Limb (tissue), 2 donors: ENCODE measurements around the gene FBXO36.

Experiments
- DNase-seq, 2 donors: peaks; one replicate each; pipeline ENCODE4 v3.0.0-alpha.2; 2016; ENCODE audit errors: extremely low spot score in 2 of 2

Gene FBXO36

GRCh38 chr2:229969921-229970320, 47.6 kb downstream of the FBXO36 start:
- DNase-seq = no peak

DNA sequence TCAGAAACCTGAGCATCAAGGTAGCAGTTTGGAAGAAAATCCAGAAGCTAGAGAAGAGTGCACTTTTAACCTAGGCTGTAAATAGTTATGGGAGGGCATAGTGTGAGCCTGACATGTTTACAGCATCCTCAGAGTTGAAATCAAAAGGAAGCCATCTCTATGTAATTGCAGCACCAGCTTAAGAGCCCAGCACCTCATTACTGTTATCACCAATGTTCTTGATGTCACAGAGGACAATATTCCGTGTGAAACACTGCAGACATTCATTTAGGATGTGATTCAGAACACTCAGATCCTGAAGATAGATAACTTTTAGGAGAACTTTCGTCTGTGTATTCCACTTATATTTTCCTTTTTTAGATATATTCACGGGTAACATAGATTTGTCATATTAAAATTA, 48.1 kb downstream of the FBXO36 start:
- DNase-seq = no peak

DNA sequence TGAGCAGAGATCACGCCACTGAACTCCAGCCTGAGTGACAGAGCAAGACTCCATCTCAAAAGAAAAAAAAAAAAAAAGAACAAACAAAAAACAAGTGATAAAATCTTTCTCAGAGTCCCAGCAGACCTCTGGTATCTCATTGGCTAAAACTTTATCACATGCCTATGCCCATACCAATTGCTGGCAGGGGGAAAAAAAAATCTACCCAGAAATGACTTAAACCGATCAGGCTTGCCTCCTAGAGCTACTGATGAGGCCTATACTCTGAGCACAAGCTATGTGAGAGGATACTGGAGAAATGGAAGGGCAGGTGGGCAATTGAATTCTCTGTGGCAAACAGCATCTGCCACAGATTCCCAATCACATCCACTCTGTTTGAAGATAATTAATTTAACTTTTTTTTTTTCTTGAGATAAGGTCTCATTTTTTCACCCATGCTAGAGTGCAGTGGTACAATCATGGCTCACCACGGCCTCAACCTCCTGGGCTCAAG, 49.0 kb downstream of the FBXO36 start:
- DNase-seq = no peak

GRCh38 chr2:229974266-229974665, 52.0 kb downstream of the FBXO36 start:
- peak in 1 of 2 donors; percentile 4 for DNase-seq

DNA sequence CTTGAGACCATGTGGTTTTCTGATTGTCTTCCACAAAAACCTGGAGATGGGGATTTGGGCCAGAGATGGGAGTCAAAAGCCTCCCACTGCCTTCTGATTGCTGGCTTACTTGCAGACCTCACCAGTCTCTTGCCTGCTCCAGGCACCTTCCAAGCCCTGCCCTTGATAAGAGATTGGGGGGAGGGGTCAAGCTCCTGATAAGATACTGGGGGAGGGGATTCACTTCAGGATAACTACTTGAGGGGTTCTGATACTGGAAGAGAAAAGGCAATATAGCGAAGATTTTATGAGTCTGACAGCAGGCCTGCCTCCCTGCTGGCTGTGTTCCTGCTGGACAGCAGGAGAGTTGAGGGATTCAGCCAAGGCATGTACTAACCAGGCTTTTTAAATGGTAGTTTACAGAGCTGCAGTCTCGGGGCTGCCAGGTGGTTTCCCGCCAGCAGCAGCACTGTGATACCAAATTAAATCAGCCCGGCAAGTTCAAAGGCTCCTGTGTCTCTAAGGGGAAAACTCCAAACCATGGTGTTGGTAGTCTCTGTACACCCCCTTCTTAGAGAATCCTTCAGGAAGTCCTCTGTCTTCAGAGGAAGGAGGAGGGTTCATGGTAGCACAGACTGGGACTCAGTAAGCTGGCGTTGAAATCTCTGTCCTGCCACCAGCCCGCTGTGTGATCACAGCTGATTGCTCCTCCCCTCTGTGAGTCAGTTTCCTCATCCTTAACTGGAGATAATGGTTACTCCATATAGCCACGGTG, 58.3 kb downstream of the FBXO36 start:
- peak; percentile 50 to 51 for DNase-seq

DNA sequence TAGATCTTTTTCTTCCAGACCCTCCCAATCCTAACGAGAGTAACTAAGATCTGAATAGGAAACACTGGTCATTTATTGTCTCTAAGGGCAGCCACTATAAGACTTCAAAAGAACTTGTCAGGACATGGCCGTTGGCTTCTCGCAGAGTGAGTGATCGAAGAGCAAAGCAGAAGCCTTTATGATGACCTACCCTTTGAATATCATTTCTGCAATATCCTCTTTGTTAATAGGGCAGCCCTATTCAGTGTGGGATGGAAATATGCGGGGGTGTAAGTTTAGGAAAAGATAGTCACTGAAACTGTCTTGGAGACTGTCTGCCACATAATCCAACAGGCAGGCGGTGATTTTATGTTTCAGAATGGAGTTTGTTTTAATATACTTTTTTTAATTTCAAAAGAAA, 70.9 kb downstream of the FBXO36 start:
- no peak for DNase-seq

DNA sequence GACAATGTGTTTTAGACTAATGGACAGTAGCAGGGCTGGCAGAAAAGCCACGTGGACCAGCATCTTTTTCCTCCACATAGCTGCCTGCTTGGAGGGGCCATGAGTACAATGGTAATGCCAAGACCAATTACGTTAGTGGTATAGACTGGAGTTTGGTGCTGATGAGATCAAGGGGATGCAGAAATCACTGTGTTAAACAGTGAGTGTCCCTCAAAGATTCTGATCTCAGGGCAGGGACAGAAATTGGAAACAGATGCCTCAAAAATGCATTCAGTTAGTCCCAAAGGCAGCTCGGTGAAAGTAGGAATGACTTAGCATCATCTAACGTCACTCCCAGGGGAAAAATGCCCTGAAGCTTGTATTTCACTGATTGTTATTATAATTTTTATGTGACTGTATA, 74.0 kb downstream of the FBXO36 start:
- DNase-seq = no peak

DNA sequence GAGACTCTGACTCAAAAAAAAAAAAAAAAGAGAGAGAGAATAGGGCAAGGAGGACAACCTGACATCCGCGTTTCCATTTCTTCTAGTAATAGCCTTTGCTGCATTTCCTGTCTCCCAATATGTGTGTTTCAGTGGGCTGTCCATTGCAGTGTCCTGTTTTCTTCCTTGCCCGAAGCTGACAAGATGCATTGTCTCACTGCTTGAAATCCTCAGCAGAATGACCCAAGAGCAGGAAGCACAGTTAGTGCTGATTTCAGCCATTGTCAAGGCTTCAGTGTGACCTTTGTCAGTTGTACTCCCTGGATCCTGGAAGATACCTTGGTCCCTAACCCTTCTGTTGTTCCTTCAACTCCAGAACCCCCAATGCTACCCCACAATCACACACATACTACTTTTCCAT, 75.3 kb downstream of the FBXO36 start:
- no peak for DNase-seq

DNA sequence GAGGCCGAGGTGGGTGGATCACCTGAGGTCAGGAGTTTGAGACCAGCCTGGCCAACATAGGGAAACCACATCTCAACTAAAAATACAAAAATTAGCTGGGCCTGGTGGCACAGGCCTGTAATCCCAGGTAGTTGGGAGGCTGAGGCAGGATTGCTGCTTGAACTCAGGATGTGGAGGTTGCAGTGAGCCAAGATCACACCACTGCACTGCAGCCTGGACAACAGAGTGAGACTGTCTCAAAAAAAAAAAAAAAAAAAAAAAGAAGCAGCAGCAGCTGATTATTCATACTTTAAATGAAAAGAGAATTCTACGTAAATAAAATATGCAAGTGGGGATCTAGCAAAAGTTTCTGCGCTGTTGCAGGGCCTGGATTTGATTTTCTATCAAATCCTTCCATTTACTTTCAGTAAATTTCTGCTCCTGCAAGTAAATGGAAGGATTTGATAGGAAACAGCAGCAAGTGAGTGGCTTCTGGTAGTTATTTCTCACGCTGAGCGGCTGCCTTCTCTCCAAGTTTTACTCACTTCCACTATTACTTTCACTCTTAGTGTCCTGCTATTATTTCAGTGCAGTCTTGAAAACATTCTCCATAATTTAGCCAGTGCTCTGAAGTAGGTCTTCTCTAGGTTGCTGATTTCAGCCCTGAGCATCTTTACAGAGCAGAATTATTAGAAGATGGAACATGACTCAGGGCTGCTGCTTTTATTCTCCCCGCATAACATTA, 78.0 kb downstream of the FBXO36 start:
- no peak for DNase-seq

DNA sequence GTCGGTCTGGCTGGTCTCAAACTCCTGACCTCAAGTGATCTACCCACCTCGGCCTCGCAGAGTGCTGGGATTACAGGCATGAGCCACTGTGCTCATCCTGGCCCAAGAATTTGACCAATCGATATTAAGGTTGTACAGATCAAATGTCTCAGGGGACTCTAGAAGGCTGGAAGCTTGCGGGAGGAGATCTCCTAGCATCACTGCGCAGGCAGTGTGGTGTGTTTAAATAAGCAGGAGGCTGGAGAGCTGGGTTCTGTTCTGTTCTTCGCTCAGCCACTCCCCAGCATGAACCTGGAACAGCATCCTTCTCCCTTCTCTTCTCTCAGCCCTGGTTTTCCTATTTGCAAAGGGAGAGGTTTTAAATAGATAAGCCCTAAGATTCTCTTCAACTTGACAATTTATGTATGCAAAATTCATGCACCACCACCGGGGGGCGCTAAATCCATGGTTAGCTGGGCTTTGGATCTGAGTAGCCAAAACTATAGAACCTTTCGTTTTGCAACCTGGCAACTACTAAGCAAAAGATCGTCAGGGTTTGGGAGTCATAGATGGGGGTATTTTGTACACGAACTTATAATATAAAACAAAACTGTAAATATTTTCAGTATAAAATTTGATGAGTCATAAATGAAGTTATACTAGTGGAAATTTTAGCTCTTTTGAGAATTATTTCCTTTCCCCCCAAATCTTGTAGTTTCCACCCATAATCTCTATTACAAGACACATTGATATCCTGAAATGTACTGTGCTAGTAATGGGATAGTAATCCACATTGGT, 85.8 kb downstream of the FBXO36 start:
- DNase-seq = peak; percentile 8 to 71

GRCh38 chr2:230008708-230009066, 86.4 kb downstream of the FBXO36 start:
- DNase-seq = no peak

DNA sequence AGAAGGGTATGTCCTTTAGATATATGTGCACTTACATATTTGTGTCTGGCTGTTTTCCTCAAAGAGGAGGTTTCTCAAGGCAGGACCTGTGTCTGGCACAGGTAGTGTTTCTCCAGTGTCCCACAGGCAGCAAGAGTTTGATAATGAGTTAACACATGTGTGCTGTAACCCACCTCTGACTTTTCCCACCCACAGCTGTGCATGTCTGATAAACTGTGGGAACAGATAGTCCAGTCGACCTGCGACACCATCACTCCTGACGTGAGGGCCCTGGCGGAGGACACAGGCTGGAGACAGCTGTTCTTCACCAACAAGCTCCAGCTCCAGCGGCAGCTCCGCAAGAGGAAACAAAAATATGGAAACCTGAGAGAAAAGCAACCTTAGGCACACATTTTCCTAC, 88.2 kb downstream of the FBXO36 start:
- no peak for DNase-seq

- no peak for DNase-seq
These were observed 89.3 kb downstream of the FBXO36 start for GRCh38 chr2:230011617-230012016.

- DNase-seq = no peak
These were observed 90.1 kb downstream of the FBXO36 start for GRCh38 chr2:230012267-230012884.

DNA sequence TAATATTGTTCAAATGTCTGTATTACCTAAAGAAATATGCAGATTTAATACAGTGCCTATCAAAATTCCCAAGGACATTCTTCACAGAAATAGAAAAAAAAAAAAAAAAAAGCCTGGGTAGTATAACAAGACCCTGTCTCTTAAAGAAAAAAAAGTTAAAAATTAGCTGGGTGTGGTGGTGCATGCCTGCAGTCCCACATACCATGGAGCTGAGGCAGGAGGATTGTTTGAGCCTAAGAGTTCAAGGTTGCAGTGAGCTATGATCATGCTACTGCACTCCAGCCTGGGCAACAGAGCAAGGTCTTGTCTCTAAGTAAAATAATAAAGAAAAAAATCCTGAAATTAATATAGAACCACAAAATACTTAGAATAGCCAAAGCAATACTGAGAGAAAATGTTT, 94.5 kb downstream of the FBXO36 start:
- DNase-seq = no peak

- DNase-seq = no peak
These were observed 95.8 kb downstream of the FBXO36 start for GRCh38 chr2:230018153-230018552.

DNA sequence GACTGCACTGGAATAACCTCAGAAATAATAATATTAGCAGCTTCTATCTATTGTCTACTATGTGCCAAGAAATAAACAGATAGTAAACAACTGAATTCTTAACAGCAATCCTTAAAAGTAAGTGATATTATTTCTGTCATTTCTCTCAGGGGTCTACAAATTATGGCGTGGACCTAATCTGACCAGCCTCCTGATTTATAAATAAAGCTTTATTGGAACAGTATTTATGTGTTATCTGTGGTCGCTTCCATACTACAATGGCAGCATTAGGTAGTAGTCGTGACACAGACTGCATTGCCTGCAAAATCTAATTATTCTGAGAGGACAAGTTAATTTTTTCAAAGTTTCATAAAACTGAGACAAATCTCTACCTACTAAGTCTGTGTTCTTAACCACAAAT, 97.4 kb downstream of the FBXO36 start:
- DNase-seq = no peak

GRCh38 chr2:230023313-230023712, 101.0 kb downstream of the FBXO36 start:
- DNase-seq = no peak

DNA sequence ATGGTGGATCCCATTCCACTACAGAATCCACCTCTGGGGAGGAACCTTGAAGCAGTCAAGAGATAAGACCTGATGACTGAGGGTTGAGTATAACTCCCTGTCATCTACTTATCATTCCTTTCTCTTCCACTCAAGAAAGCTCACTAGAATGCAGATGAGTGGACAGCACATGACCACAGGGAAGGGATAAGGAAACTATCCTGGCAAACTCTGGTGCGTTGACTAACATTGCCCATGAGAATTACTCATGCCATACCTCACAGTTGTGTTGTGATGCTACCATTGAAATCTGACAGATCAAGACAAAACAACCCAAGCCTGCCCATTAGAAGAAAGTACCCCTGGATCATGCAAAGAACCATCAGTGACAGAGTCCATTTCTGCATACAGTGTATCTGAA, 119.9 kb downstream of the FBXO36 start:
- no peak for DNase-seq

DNA sequence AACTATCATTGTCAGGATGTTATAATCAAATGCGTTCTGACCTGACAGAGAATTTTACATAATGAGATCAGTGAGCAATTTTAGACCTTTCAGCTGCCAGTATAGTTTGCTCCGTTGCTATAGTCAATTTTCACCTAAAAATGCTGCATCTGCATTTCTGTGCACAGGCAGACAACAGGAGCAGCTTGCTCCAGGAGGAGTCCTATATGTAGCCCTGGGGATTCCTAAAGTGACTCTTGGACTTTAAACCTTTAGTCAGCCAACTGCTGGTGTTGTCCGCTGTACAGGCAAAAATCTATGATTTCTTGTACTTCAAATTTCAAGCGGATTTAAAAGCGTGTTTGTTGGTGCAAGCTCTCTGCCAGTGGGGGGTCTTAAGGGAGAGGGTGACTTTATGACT, 120.7 kb downstream of the FBXO36 start:
- no peak for DNase-seq

GRCh38 chr2:230043461-230043860, 121.2 kb downstream of the FBXO36 start:
- DNase-seq = no peak

GRCh38 chr2:230046491-230046890, 124.2 kb downstream of the FBXO36 start:
- DNase-seq = no peak
